HL-60 (cell line): Measurements from ENCODE around the gene SPDYE1.
"Not testable (repeated sequence)": the region's sequence is repeated elsewhere in the genome, so short reads cannot be mapped to it uniquely, and the experiment has no call there.

ENCODE experiments used
- DNase-seq, 2 experiments: peaks; one replicate each; pipeline ENCODE4 v3.0.0-alpha.2; 2010 to 2020; ENCODE audit warnings: low read depth in 1 of 2, low spot score in 1 of 2
- H3K27ac ChIP-seq: fragments of 250-450 bp; sonication (Bioruptor Pico); replicated peaks from 2 replicates; pipeline ENCODE4 v1.5.1; 2020; ENCODE audit warnings: mild to moderate bottlenecking, moderate library complexity
- H3K27me3 ChIP-seq: fragments of 250-450 bp; sonication (Bioruptor Pico); 2 replicates; pipeline ENCODE4 v1.5.1; 2021; ENCODE audit warnings: mild to moderate bottlenecking, moderate library complexity; ENCODE audit not compliant: insufficient read depth, poor library complexity, severe bottlenecking
- H3K4me3 ChIP-seq: replicated peaks from 2 replicates; pipeline ENCODE4 v1.5.1; 2011; ENCODE audit warnings: mild to moderate bottlenecking, control low read depth, low read length; ENCODE audit not compliant: insufficient read depth
- CTCF ChIP-seq: IDR thresholded peaks from one replicate; pipeline ENCODE4 v1.5.1; 2011; ENCODE audit warnings: low read length, control low read depth, inconsistent platforms; ENCODE audit not compliant: insufficient read depth
- GABPA ChIP-seq: IDR thresholded peaks from 2 replicates; pipeline ENCODE4 v1.6.1; 2012; ENCODE audit warnings: low read depth
- POLR2AphosphoS5 ChIP-seq: IDR thresholded peaks from 2 replicates; pipeline ENCODE4 v1.6.1; 2012; ENCODE audit warnings: low read depth
- REST ChIP-seq: IDR thresholded peaks from 2 replicates; pipeline ENCODE4 v1.6.1; 2012; ENCODE audit warnings: low read depth; ENCODE audit not compliant: insufficient replicate concordance

SPDYE1 gene

GRCh38 chr7:44012081-44012480, 14.4 kb downstream of the SPDYE1 start:
- not testable (repeated sequence) for H3K27me3 ChIP-seq, H3K27ac ChIP-seq, DNase-seq, H3K4me3 ChIP-seq

GRCh38 chr7:44015090-44015489, 17.4 kb downstream of the SPDYE1 start:
- DNase-seq, H3K27me3 ChIP-seq, H3K4me3 ChIP-seq, H3K27ac ChIP-seq: not testable (repeated sequence)

- Histone ChIP-seq H3K27ac (peak overlapping the region; percentile 78), H3K4me3 (peak overlapping the region; percentile 75)
- TF ChIP-seq GABPA (peak; percentile 75), POLR2AphosphoS5 (peak; percentile 80), CTCF (peak; percentile 42), REST (peak; percentile 43)
- peak; percentile 88 to 98 for DNase-seq
- not testable (repeated sequence) for H3K27me3 ChIP-seq
Observed at GRCh38 chr7:44018857-44019807, 21.4 kb downstream of the SPDYE1 start.

- H3K27me3 ChIP-seq, H3K27ac ChIP-seq, DNase-seq, H3K4me3 ChIP-seq: not testable (repeated sequence)
Observed at GRCh38 chr7:44019825-44020224, 22.1 kb downstream of the SPDYE1 start.

GRCh38 chr7:44022069-44022468, 24.4 kb downstream of the SPDYE1 start:
- not testable (repeated sequence) for H3K4me3 ChIP-seq, H3K27ac ChIP-seq, DNase-seq, H3K27me3 ChIP-seq

GRCh38 chr7:44022796-44023467, 25.2 kb downstream of the SPDYE1 start:
- not testable (repeated sequence) for H3K27me3 ChIP-seq, H3K27ac ChIP-seq, DNase-seq, H3K4me3 ChIP-seq

- not testable (repeated sequence) for H3K27ac ChIP-seq, DNase-seq, H3K4me3 ChIP-seq, H3K27me3 ChIP-seq
Observed at GRCh38 chr7:44029433-44029832, 31.7 kb downstream of the SPDYE1 start.

GRCh38 chr7:44030029-44030428, 32.3 kb downstream of the SPDYE1 start:
- not testable (repeated sequence) for H3K27ac ChIP-seq, H3K27me3 ChIP-seq, DNase-seq, H3K4me3 ChIP-seq

- H3K27me3 ChIP-seq, H3K4me3 ChIP-seq, H3K27ac ChIP-seq, DNase-seq: not testable (repeated sequence)
Observed at GRCh38 chr7:44031319-44031718, 33.6 kb downstream of the SPDYE1 start.

- not testable (repeated sequence) for H3K4me3 ChIP-seq, DNase-seq, H3K27ac ChIP-seq, H3K27me3 ChIP-seq
Observed at GRCh38 chr7:44032031-44032430, 34.3 kb downstream of the SPDYE1 start.

- DNase-seq, H3K27ac ChIP-seq, H3K27me3 ChIP-seq, H3K4me3 ChIP-seq: not testable (repeated sequence)
Observed at GRCh38 chr7:44033971-44034844, 36.5 kb downstream of the SPDYE1 start.
